ENCODE data around the gene LAS1L.

GRCh38 chrX:65528293-65528692 lies 6.3 kb downstream of the LAS1L start:
- TF ChIP-seq CTCF (IDR thresholded peaks at IDR 0.05) (no peak), POLR2A (IDR thresholded peaks at IDR 0.05) (no peak)
